B cell (primary cell): ENCODE results near the gene B4GALNT3.

Experiments
- CTCF ChIP-seq: fragments of 200-600 bp; IDR thresholded peaks from one replicate; pipeline ENCODE4 v1.8.0; 2022; ENCODE audit warnings: antibody characterized with exemption, mild to moderate bottlenecking
- EZH2 ChIP-seq: IDR thresholded peaks from 2 replicates; pipeline ENCODE4 v1.6.1; 2012; ENCODE audit warnings: borderline replicate concordance, low read depth, mild to moderate bottlenecking, moderate library complexity, low read length; ENCODE audit not compliant: insufficient read depth, poor library complexity, severe bottlenecking

GRCh38 chr12:560691-561390, 101.1 kb downstream of the B4GALNT3 start:
- TF ChIP-seq CTCF (no peak), EZH2 (no peak)
